T-helper 2 cell treated with Interferon-gamma antibody and Interleukin-4, amounts not matched to agents 5 μg/mL and 100 μg/mL, for 36 hours (primary cell): ENCODE data around the gene TNFSF9.
"Not testable (repeated sequence)": the region's sequence is repeated elsewhere in the genome, so short reads cannot be mapped to it uniquely, and the experiment has no call there.

Source experiments
- DNase-seq: peaks from one replicate; pipeline ENCODE4 v3.0.0; 2021; ENCODE audit warnings: low spot score
- H3K27ac Mint-ChIP-seq: one replicate; pipeline ENCODE4 v1.8.0; 2021; ENCODE audit warnings: mild to moderate bottlenecking, mixed read lengths
- H3K27me3 Mint-ChIP-seq: one replicate; pipeline ENCODE4 v1.8.0; 2021; ENCODE audit warnings: low read depth, mixed read lengths
- H3K36me3 Mint-ChIP-seq: one replicate; pipeline ENCODE4 v1.8.0; 2021; ENCODE audit warnings: low read depth, mixed read lengths
- H3K4me1 Mint-ChIP-seq: one replicate; pipeline ENCODE4 v1.8.0; 2021; ENCODE audit warnings: low read depth, mixed read lengths
- H3K4me3 Mint-ChIP-seq: one replicate; pipeline ENCODE4 v1.8.0; 2022; ENCODE audit warnings: mild to moderate bottlenecking, moderate library complexity, mixed read lengths
- H3K9me3 Mint-ChIP-seq: one replicate; pipeline ENCODE4 v1.8.0; 2021; ENCODE audit warnings: mixed read lengths

Gene TNFSF9

GRCh38 chr19:6533746-6534418 is 3.1 kb downstream of the TNFSF9 start:
- Mint-ChIP-seq H3K9me3 (no peaks in the 10 kb centered on the region), H3K27ac (no peak overlapping the region)

GRCh38 chr19:6534451-6535093 is 3.7 kb downstream of the TNFSF9 start:
- H3K27ac Mint-ChIP-seq = no peak overlapping the region

More at GRCh38 chr19:6533746-6534418, 3.1 kb downstream of the TNFSF9 start:
- Mint-ChIP-seq H3K27me3 (peaks cover 38% of the 10 kb centered on the region), H3K4me1 (peaks cover 49% of the 10 kb centered on the region), H3K4me3 (no peak overlapping the region), H3K36me3 (peaks cover 6% of the 10 kb centered on the region)
- DNase-seq = no peak

DNA sequence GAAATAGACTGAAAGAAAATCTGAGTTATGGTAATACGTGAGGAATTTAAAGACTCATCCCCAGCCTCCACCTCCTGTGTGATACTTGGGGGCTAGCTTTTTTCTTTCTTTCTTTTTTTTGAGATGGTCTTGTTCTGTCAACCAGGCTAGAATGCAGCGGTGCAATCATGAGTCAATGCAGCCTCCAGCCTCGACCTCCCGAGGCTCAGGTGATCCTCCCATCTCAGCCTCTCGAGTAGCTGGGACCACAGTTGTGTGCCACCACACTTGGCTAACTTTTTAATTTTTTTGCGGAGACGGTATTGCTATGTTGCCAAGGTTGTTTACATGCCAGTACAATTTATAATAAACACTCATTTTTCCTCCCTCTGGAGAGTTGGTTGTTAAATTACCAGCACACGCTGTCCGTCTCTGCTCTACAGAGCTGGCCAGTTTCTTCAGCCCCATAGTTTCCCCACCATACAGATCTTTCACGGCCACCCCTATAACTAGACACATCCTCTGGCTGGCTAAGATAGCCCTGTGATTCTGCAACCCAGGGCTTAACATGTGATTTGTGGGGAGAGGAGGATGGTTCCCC is 4.8 kb downstream of the TNFSF9 start:
- H3K4me1 Mint-ChIP-seq = peaks cover 36% of the 10 kb centered on the region
- peaks cover 23% of the 10 kb centered on the region for H3K27me3 Mint-ChIP-seq
- H3K36me3 Mint-ChIP-seq = peaks cover 6% of the 10 kb centered on the region
- DNase-seq = no peak
- H3K27ac Mint-ChIP-seq = peak overlapping the region; percentile 77
- H3K4me3 Mint-ChIP-seq = peak overlapping the region; percentile 53
- H3K9me3 Mint-ChIP-seq = no peaks in the 10 kb centered on the region

More at GRCh38 chr19:6534451-6535093, 3.7 kb downstream of the TNFSF9 start:
- Mint-ChIP-seq H3K4me3 (no peak overlapping the region), H3K36me3 (peaks cover 6% of the 10 kb centered on the region), H3K27me3 (peaks cover 34% of the 10 kb centered on the region), H3K9me3 (no peaks in the 10 kb centered on the region), H3K4me1 (peaks cover 46% of the 10 kb centered on the region)
- DNase-seq = no peak

- no peaks in the 10 kb centered on the region for H3K27me3 Mint-ChIP-seq
- H3K4me1 Mint-ChIP-seq = peaks cover 21% of the 10 kb centered on the region
- peaks cover 6% of the 10 kb centered on the region for H3K36me3 Mint-ChIP-seq
- no peak overlapping the region for H3K4me3 Mint-ChIP-seq
- H3K9me3 Mint-ChIP-seq = no peaks in the 10 kb centered on the region
- no peak overlapping the region for H3K27ac Mint-ChIP-seq
- DNase-seq = no peak
These were observed 8.7 kb downstream of the TNFSF9 start for GRCh38 chr19:6539514-6539913.

- H3K4me1 Mint-ChIP-seq = peaks cover 16% of the 10 kb centered on the region
- H3K27ac Mint-ChIP-seq = no peak overlapping the region
- peaks cover 2% of the 10 kb centered on the region for H3K9me3 Mint-ChIP-seq
- no peak overlapping the region for H3K4me3 Mint-ChIP-seq
- peaks cover 2% of the 10 kb centered on the region for H3K36me3 Mint-ChIP-seq
- DNase-seq = no peak
- H3K27me3 Mint-ChIP-seq = no peaks in the 10 kb centered on the region
These were observed 10.3 kb downstream of the TNFSF9 start for GRCh38 chr19:6540918-6541689.

GRCh38 chr19:6543866-6544347 is 13.1 kb downstream of the TNFSF9 start:
- no peaks in the 10 kb centered on the region for H3K36me3 Mint-ChIP-seq
- peaks cover 3% of the 10 kb centered on the region for H3K4me1 Mint-ChIP-seq
- H3K27me3 Mint-ChIP-seq = peaks cover 3% of the 10 kb centered on the region
- peaks cover 10% of the 10 kb centered on the region for H3K9me3 Mint-ChIP-seq
- H3K27ac Mint-ChIP-seq = no peak overlapping the region
- DNase-seq = no peak
- H3K4me3 Mint-ChIP-seq = no peak overlapping the region

DNA sequence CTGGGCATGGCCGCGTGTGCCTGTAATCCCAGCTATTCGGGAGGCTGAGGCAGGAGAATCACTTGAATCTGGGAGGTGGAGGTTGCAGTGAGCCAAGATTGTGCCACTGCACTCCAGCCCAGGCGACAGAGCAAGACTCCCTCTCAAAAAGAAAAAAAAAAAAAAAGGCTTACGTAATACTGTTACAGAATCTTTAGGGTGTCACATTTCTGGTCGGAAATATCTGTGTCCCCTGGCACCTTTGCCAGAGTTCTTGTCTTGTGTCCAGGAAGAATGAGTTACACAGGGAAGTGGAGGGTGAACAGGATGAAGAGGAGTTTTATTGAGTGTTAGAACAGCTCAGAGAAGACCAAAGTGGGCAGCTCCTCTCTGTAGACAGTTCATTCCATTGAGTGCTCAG is 19.9 kb downstream of the TNFSF9 start:
- not testable (repeated sequence) for H3K4me1 Mint-ChIP-seq, H3K9me3 Mint-ChIP-seq, H3K27ac Mint-ChIP-seq, H3K27me3 Mint-ChIP-seq, H3K36me3 Mint-ChIP-seq, H3K4me3 Mint-ChIP-seq, DNase-seq

DNA sequence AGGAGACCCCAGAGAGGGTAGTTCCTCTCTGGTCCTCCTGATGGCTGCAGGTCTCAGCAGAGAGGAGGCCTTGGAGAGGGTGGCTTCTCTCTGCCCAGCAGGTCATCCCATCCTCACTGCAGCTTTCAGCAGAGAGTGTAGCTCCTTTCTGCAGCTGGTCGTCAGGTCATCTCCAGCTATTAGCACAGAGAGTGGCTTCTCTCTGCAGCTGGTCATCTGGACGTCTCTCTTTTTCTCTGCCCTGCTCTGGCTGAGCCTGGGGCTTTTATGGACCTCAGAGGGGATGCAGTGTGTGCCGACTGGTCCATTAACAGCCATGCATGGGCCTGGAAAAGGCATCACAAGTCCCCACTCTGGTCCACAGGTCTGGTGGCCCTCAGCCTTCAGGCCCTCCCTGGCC is 20.3 kb downstream of the TNFSF9 start:
- H3K4me3 Mint-ChIP-seq = no peak overlapping the region
- peaks cover 3% of the 10 kb centered on the region for H3K27me3 Mint-ChIP-seq
- no peaks in the 10 kb centered on the region for H3K36me3 Mint-ChIP-seq
- peaks cover 7% of the 10 kb centered on the region for H3K4me1 Mint-ChIP-seq
- H3K27ac Mint-ChIP-seq = no peak overlapping the region
- H3K9me3 Mint-ChIP-seq = peaks cover 8% of the 10 kb centered on the region
- DNase-seq = no peak

DNA sequence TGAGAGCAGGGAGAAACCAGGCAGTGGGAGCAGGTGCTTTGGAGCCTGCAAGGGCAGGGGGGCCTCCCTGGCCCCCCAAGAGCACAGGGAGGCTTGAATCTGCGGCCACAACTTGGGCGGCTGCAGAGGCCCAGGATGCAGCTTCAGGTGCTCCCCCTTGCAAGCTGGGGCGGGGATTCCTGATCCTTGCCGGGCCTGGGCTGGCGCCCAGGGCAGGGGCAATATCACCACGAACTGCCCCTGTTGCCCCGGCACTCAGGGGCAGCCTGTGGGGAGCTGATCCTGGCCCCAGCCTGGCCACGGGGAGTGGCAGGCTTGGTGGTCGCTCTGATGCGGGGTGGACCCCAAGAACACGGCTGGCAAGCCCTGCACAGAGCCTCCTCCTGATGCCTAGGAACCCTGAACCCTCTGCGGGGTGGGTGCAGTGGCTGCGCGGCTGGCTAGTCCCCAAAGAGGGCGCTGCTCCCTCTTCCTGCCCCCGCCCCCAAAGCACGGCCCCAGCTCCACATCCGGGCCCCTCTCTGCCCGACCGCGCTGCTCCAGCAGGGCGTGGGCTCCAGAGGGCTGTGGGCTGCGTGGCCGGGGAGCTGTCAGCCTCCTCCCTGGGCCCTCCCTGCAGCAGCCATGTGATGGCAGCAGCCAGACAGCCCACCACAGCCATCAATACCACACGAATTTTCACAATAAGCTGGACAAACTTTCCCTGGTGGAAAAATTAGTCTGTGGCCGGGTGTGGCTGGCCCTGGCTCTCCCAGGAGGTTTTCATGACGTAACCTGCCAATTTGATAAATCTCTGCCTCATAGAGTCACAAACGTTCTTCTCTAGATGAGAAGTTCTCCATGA is 21.0 kb downstream of the TNFSF9 start:
- Mint-ChIP-seq H3K4me1 (peaks cover 7% of the 10 kb centered on the region), H3K27me3 (peaks cover 3% of the 10 kb centered on the region), H3K36me3 (no peaks in the 10 kb centered on the region), H3K27ac (no peak overlapping the region), H3K4me3 (no peak overlapping the region), H3K9me3 (peaks cover 3% of the 10 kb centered on the region)
- DNase-seq = peak; percentile 52

- Mint-ChIP-seq H3K36me3 (no peaks in the 10 kb centered on the region), H3K9me3 (no peaks in the 10 kb centered on the region), H3K4me1 (peaks cover 6% of the 10 kb centered on the region), H3K27ac (no peak overlapping the region), H3K27me3 (peaks cover 4% of the 10 kb centered on the region), H3K4me3 (no peak overlapping the region)
- DNase-seq = no peak
These were observed 25.2 kb downstream of the TNFSF9 start for GRCh38 chr19:6556043-6556449.

DNA sequence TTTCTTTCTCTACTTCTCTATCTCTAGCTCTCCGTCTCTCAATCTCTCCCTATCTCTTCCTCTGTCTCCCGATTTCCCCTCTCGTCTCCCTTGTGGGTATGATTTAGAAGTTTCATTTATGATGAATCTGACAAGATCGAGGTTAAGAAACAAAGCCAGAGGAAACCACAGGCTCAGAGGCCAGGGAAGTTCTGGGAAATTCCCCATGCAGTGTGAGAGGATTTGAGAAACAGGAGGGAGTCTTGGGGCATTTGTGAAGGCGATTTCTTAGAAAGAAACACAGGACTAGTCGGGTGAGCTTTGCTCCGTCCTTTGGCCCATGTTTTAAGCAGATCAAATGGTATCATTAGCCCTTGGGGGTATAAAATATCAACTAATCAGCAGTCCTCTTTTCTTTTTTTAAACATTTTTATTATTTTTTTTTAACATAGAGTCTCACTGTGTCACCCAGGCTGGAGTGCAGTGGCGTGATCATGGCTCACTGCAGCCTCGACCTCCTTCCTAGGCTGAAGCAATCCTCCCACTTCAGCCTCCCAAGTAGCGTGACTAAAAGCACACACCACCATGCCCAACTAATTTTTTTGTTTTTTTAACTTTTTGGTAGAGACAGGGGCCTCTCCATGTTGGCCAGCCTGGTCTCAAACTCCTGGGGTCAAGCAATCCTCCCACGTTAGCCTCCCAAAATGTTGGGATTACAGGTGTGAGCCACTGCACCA is 25.8 kb downstream of the TNFSF9 start:
- Mint-ChIP-seq H3K4me3 (no peak overlapping the region), H3K9me3 (no peaks in the 10 kb centered on the region), H3K4me1 (peaks cover 6% of the 10 kb centered on the region), H3K36me3 (no peaks in the 10 kb centered on the region), H3K27me3 (peaks cover 4% of the 10 kb centered on the region), H3K27ac (no peak overlapping the region)
- peak; percentile 43 for DNase-seq

DNA sequence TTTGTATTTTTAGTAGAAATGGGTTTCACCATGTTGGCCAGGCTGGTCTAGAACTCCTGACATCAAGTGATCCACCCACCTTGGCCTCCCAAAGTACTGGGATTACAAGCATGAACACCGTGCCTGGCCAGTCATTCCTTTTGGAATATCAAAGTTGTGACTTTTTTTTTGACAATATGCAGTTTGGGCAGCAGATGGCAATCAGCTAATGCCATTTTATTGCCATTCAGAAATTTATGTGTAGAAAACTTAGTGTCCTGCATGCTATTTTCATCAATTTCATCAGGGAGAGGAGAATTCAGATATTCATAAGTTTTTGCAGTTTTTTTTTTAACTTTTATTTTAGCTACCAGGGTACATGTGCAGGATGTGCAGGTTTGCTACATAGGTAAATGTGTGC is 31.6 kb downstream of the TNFSF9 start:
- not testable (repeated sequence) for H3K36me3 Mint-ChIP-seq, DNase-seq, H3K27ac Mint-ChIP-seq, H3K4me1 Mint-ChIP-seq, H3K4me3 Mint-ChIP-seq
- Mint-ChIP-seq H3K27me3 (peaks cover 21% of the 10 kb centered on the region), H3K9me3 (peaks cover 14% of the 10 kb centered on the region)

DNA sequence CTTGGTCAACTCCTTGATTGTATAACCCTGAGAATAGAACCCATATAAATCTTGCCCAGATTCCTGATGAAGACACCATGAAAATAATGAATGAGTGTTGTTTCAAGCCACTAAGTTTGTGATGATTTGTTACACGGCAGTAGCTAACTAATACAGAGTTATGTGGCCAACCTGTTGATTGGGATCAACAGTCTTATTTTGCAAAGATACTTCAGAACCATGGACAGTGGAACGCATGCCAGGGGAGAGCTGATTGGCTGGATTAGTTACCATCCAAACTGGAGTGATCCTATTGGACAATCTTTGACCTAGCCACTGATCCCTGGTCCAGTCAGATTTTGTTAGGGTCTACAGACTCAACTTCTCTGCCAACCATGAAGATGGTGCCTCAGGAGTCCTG is 33.6 kb downstream of the TNFSF9 start:
- DNase-seq = no peak
- Mint-ChIP-seq H3K4me1 (peaks cover 2% of the 10 kb centered on the region), H3K9me3 (peaks cover 14% of the 10 kb centered on the region), H3K27me3 (peaks cover 24% of the 10 kb centered on the region), H3K4me3 (no peak overlapping the region), H3K27ac (no peak overlapping the region), H3K36me3 (no peaks in the 10 kb centered on the region)
